GM19240 (cell line): ENCODE results near the gene LDLRAD4.

Experiments
- DNase-seq: peaks from one replicate; pipeline ENCODE4 v3.0.0; 2011; ENCODE audit warnings: low spot score; ENCODE audit not compliant: insufficient read length

Gene LDLRAD4

DNA sequence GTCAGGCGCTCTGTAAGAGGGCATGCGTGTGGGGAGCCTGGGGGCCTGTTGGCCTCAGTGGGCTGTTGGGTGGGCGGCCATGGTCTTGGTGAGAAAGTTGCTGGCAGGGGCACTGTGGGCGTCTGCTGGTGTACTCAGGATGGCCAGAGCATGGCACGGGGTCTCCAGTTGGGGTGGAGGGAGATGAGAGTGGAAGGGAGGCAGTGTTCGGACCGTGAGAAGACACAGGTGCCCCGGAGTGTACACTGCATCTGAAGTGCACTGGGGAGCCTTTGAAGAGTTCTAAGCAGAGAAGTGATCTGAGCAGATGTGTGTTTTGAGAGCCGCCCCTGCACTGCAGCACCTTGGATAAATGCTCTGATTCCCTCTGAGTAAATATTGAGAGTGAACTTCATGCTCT, 150.8 kb downstream of the LDLRAD4 start:
- DNase-seq, result no peak

DNA sequence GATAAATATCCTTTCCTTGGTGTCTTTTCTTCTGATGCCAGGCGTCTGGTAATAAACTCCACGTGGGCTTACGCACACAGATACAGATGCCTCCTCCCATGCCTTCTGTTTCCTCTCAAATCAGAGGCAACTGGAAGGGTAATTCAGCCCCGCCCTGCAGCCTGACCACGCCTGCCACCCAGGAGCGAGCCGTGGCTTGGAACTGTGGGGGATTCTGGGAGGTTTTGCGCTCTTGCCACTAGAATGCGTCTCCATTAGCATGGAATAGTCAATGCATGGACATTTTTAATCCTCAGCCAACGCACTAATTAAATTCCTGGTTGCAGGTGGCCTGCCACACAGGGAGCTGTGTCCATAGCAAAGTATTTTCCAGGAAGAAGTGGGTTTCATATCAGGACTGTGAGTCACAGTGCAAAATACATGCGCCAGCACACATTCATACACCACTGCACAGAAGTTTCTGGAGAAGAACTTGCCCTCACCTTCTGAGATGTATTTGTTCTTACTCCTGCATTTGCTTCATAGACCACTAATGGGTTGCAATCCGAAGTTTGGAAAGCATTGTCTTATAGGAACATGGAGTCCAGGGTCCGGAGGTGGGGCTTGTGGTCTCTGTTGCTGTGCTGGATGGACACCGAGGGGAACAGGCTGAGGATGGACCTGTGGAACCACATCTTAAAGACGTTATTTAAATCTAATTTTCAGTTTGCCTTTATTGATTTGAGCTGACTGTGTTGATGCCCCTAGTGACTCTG, 151.4 kb downstream of the LDLRAD4 start:
- no peak for DNase-seq

DNA sequence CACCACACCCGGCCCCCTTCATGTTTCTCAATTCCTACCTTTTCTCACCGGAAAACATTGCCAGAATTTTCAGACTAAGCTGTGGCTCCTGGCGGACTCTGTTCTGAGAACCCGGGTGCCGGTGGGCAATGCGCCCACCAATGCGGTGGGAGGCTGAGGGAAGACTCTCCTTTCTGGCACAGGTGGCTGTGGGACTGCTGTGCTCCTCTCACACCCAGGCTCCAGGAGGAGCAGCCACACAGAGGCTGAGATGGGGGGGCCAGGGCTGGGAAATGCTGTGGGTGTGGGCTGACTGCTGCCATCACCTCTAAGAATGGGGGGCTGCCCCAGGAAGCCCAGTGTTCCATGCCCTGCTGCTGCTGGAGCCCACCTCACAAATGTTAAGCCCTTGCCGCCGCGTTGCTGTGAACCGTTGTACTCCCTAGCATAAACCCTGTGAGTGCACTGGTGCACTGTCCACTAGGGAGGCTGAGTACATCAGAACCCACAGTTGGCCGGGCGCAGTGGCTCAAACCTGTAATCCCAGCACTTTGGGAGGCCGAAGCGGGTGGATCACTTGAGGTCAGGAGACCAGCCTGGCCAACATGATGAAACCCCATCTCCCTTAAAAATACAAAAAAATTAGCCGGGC, 152.6 kb downstream of the LDLRAD4 start:
- no peak for DNase-seq

DNA sequence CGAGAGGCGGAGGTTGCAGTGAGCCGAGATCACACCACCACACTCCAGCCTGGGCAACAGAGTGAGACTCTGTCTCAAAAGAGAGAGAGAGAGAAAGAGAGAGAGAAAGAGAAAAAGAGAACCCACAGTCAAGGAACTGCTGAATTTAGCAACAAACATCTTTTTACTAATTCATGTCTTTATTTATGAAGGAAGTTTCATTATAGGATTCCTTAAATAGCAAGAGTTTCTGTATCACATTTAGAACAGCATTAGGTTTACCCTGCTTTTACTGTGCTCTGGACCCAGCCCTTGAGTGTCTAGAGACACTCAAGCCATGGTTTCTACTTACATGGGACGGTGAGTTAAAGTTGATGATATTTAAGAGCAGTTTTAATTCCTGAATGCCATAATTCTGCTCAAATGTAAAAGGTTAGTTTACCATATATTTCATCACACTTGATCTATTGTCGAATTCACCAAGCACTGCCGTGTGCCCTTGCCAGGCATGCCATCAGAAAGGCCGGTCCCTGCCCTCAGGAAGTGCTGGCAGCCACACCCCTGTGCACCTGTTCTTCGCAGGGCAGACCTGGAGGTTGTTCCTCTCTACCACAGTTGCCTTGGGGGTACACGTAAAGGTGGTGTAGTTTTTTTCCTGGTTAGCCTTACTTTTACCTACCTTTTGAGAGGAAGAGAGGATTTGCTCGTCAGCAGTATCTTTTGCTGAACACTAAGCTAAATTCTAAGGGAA, 153.3 kb downstream of the LDLRAD4 start:
- no peak for DNase-seq

DNA sequence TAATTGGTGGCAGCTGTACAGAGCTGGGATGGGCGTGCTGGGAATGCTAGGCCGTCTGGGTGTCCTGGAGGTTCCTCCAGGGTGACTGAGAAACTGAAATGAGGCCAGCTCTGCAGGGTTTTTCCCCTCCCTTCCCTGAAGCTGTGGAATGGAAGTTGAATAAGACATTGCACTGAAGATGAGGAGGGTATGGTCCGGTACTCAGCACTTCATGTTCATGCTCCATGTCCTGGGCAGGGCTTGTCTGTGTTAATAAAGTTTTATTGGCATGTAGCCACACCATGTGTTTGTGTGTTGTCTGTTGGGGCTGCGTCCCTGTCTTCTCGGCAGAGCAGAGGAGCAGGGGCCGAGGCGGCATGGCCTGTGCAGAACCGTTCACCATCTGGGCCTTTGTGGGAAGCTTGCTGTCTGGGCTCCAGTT, 154.0 kb downstream of the LDLRAD4 start:
- DNase-seq, result no peak

DNA sequence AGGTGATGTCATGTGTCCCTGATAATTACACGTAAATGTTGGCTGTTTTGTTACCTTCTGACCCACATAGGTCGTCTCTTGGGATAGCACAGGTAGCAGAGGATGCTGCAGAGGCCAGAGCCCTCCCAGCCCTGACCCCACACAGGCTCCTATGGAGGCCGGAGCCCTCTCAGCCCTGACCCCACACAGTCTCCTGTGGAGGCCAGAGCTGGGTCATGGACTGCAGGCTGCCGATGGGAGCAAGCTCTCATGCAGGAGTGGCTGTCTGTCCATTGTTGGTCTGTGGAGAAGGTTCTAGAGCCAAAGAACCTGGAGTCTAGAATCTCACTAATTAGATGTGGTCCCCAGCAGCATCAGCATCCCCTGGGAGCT, 155.5 kb downstream of the LDLRAD4 start:
- no peak for DNase-seq

DNA sequence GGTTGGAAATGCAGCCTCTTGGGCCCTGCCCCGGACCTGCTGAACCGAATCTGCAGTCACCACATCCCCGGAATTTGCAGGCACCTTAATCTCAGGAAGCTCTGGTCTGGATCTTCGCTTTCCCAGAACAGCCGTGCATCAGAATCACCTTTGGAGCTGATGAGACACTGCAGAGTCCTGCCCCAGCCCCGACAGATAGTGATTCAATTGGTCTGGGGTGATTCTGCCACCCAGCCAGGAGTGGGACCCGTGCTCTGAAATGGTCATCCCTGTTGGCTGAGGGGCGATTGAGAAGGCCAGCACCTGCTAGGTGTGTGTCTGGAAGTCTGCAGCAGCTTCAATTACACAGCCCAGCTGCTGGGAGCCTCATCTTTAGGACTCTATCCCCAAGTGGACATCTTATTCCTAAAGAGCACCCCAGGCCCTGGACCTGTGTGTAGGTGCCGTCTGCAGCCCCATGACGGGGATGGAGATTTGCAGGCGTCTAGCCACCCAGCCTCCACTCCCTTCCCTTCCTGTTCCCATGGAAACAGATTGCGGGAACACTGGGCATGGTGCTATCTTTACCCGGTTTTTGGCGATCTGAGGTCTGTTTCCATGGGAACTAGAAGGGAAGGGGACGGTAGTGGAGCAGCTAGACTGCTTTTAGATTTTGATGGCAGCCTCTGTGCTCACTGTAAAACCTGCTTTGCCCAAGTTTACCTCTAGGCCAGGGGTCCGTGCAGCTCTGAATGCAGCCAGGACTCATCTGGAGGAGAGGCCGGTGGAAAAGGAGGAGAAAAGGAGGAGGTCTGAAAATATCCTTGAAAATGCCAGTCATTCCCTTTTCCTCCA, 156.1 kb downstream of the LDLRAD4 start:
- DNase-seq, result no peak

DNA sequence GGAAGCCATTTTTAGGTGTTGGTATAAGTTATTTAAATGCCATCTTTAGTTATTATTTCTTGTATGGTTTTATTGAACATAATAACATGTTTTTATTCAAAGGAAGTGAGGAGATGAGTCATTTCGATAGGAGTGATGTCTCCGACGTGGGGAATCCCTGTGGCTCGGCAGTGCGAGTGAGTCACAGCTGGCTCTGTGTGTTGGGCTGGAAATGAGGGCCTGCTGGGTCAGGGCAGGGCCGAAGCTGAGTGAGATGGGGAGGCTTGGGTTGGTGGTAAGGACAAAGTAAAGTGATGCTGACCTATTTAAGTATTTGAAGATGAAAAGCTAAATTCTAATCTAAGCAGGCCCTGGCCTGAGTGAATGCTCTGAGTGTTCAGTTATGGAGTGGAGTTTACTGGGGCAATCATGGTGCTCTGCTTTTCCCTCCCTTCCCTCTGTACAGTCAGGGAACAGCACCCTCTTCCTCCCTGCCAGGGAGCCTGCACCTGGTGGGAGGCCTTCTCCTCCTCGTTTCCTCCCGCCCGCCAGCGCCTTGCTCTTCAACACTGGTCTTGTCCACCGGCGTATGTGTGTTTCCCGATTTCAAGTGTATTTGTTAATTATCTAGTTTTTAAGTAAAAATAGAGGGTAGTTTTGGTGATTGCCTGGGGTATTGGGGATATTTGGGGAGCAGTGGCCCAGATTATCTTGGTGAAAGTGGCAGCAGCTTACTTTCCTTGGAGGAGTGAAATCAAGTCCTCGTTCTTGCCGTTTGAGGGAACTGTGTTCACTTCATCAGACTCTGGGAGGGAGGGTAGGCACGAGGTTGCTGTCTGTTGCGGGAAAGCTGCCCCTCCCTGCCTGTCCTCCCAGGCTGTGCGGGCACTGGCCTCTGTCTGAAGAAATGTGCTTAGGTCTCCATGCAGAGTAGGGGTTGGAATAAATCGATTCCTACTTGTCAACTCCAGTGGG, 157.0 kb downstream of the LDLRAD4 start:
- DNase-seq, result peak; percentile 64

DNA sequence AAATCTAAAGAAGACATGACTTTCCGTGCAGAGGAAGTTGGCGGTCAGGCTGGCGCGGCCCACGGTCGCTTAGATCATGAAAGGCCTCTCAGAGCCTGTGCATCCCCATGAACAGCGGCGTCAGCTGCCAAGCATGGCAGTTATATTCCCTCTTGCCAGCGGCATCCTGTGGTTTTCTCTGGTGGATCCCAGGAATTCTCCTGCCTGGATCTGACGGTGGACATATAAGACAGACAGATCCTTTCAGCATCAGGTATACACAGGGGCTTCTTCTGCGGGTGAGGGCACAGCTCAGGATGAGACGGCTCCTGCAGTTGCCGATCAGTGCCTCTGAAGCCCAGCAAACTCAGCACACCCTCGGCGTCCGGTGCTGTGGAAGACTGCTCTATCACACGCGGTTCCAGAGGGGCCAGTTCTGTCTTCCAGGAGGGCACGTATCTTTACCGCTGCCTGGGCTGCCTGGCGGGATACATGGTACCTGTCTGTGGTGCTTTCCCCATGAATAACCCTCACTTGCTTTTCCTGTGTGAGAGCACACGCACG, 157.8 kb downstream of the LDLRAD4 start:
- DNase-seq, result no peak

DNA sequence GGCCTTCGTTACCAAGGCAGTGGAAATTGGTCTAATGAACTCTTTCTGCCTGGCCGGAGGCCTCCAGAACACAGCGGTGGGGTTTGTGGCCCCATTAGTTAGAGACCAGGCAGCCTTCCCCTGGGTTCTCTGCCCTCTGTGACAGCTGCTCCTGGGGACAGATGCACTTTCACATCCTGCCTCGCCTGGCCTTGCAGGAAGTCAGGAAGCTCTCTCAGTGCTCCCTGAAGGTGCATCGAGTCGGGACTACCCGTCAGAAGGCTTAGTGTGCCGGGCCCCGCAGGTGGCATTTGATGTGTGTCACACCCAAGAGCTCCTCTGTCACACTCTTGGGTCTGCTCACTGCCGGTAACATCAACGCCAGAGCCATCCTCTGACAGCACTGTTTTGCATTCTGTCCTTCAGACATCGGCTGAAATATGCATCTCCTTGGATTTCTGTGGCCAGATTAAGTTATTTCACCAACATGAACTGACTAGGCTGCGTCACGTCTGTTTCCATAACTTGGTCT, 158.3 kb downstream of the LDLRAD4 start:
- no peak for DNase-seq

DNA sequence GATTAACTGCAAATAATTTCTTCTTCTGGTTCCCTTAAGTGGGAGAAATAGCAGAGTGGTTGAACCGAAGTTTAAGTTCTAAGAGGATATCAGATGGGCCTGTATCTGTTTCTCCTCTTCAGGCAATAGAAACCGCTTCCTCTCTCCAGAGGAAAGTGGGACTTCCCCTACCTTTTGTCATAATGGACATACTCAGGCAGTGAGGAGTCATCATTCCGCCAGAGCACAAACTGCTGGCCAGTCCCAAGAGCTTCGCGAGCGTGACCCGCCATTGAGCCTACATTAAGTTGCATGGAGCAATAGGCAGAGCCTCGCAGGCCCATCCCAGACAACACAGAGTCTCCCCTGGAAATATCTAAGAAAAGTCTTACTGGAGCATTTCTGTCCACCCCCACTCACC, 158.9 kb downstream of the LDLRAD4 start:
- no peak for DNase-seq

DNA sequence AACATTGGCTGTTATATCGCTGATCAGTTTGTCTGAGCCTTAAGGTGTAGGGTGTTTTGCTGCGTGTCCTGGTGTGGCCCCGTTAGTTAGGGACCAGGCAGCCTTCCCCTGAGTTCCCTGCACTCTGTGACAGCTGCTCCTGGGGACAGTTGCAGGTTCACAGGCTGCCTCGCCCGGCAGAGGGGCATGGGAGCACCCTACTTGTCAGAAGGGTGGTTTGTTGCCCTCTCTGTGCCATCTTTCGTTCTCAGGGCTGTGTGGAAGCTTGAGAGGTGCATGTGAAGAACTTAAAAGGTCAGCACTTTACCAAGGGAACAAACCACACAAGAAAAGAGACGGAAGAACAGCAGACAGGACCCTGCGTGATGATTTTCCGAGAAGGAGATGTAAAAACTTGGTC, 159.6 kb downstream of the LDLRAD4 start:
- DNase-seq, result no peak

DNA sequence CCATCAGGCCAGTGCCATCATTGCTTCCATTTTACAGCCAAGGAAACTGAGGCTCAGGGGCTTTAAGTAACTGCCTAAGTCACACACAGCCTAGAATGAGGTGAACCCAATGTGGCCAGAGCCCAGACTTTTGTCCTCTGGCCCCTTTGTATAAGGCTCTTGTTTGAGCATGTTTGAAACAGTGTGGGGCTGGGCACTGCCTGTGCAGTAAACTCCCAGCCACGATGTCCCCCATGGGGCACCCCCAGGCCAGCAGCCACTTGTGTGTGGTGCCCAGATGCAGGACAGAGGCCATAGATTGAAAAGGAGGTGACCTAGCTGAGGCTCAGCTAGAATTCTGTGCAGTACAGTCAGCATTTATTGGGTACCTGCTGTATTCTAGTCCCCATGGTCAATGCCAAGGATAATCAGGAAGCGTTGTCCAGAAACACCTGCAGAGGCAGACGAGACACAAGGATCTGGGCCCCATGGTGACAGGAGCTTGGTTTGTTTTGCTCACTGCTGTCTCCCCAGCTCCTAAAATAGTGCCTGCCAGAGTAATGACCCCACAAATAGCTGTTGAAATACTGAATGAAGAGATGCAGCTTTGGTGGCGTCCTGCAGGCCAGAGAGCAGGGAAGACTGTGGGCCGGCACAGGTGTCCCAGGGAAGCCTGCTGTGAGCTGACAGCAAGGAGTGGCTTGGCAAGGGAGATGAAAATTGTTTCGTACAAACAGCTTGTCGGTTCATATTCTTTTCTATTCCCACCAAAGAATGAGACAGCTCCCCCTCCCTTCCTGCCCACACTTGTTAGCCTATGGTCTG, 160.7 kb downstream of the LDLRAD4 start:
- DNase-seq, result no peak

DNA sequence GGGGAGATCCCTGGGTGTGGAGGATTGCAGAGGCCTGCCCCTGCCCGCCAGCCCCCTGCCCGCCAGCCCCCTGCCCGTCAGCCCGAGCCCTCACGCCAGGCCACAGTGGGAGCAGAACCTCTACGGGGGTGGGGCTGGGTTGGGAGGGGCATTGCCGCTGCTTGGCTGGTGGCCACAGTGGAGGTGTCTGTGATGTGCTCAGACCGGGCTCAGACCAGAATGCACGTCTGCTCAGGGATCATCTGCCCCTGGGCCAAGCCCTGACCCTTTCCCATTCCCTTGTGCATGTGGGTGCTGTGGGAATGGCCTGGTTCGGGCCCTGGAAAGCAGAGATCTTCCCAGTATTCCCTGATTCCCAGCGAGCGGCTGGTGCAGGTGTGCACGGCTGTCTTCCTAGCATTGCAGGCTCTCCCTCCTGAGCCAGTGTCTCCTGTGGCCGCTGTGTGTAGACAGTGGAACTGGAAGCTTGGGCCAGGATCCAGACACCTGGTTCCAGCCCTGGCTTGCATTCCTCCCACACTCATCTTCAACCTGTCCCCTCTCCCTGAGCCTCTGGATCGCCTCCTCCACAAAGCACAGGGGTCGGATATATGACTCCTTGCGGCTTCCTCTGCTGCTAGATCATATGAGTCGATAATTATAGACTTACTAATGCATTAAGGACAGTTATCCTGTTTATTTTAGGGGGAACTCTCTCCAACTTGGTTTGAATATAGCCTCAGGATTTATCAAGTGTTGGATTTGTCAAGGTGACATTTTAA, 161.6 kb downstream of the LDLRAD4 start:
- no peak for DNase-seq

DNA sequence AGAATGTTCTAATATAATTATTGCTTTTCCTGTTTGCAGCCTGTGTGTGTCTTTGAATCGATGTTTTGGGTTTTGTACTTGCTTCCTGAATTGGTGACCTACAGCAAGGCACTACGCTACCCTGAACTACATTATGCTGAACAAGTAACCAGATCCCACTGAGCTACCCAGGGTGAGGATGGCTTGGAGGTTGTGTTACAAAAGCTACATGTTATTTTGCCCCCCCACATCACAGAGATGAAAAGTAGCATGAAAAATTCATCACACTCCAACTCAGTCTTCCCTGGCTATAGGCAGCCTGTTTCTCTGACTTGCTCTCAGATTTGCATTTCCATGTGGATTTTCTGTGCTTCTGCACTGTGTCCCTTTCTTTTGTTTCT, 162.1 kb downstream of the LDLRAD4 start:
- DNase-seq, result no peak

DNA sequence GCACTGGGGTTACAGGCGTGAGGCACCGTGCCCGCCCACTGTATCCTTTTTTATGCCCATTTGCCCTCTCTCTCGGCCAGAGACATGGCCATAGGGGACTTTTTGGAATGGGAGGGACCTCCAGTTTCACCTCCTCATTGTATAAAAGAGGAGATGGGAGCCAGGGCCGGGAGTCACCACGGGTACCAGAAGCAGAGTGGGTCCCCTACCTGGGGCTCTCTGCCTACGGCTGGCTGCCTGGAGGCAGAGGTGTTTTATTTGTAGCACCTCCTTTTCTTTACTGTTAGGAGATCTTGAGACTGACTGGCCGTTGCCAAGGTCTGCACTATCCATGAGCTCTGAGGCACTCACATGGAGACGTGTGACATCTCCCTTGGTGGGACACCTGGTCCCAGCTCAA, 162.8 kb downstream of the LDLRAD4 start:
- DNase-seq, result no peak

DNA sequence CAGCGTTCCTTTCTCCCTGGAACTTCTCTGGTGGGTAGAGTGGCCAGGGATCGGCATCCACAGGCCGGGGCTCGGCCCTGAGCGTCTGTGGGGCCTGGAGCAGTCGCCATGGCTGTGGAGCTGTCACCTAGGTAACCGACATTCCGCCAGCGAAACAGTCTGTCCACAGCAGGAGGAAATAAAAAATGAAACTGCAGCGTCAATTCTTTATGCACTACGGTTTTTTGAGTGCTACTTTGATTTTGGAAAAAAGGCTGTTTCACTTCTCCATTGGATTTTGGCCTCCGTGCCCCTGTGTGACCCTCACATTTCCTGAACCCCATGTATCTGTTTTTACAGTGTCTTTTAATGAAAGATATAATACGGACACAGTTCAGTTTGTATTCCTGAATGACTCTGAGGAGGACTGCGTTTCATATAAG, 163.4 kb downstream of the LDLRAD4 start:
- peak; percentile 50 for DNase-seq

DNA sequence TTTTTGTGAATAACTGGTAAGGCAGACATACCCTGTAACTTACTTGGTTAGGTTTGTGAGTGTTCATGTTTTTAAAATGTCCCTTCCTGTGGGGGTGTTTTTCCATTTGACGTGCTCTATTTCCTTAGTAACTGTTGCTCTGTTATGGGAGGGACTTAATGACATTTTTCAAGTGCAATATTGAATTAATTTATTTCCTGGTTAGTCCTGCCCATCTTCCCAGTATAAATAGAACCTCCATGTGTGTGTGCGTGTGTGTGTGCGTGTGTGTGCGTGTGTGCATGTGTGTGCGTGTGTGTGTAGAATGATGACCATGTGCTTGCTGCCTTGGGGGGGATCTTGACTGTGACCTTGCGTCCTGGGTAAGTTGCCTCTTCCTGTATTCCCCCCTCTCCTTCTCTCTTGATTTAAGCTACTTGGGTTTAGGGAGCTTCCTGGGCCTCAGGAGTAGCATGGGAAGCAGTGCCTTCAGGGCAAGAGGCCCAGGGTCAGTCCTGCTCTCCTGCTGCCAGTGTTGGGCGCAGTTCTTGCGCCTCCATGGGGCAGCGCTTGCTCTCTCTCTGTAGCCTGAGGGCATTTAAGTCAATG, 163.9 kb downstream of the LDLRAD4 start:
- DNase-seq, result no peak
